GM21423 (cell line): ENCODE results near the gene COLEC12.

Experiments
- ATAC-seq: cut with Tn5 transposase; IDR thresholded peaks from one replicate; pipeline ENCODE4 v1.9.1; 2021; ENCODE audit warnings: mild to moderate bottlenecking, moderate library complexity; ENCODE audit not compliant: unreplicated experiment

Gene COLEC12

GRCh38 chr18:506801-507200 lies 6.3 kb upstream of the COLEC12 start:
- ATAC-seq, result no peak

DNA sequence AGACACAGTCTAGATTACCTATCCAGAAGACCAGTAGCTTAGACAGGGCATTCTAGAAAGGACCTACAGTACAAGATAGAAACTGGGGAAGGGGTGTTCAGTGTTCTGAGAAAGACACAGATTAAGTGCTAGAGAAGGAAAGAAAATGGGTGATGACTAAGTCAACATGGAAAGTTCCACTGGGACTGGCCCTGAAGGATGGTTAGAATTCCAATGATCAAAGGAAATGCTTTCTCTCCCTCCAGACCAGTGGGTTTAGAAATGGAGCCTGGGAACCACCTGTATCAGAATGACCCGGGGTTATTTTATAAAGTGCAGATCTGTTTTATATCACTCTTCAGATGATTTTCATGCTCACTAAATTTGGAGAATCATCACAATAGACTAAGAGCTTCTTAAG lies 5.8 kb upstream of the COLEC12 start:
- no peak for ATAC-seq

- peak; percentile 95 for ATAC-seq
Observed at GRCh38 chr18:505483-506122, 5.1 kb upstream of the COLEC12 start.

DNA sequence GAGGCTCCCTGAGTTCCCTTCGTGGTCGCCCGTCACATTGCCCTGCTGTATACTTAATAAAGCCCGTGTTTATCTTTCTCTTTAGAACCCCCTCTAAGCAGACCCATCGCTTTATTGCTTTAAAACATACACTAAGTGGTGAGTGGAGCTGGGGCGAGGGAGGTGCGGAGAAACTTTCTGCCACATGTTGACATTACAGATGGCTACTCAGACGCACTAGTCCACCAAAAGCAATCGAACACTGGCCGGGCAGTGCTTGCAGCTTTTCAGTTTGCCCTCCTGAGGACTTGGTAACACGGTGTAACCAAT lies 859 bp upstream of the COLEC12 start:
- no peak for ATAC-seq

GRCh38 chr18:499776-500631 lies 497 bp downstream of the COLEC12 start:
- no peak for ATAC-seq

GRCh38 chr18:498931-499775 lies 1.3 kb downstream of the COLEC12 start:
- ATAC-seq, result no peak

GRCh38 chr18:497688-498087 lies 2.8 kb downstream of the COLEC12 start:
- ATAC-seq, result no peak

DNA sequence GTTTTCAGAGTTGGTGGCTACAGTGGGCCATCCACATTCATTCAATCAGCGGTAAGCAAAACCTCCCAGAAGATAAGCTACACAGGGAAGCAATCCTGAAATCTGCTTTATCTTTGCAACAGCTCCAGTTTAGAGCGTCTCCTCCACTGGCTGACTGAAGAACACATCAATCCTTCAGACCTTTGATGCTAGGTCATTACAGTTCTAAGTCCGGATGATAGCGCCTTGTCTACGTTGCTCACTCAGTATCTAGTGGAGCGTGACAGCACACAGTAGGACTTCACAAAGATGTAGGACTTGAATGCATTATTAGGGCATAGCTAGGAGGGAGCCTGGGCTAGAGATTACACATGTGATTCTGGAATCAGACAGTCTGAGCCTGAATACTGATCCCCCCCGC lies 5.0 kb downstream of the COLEC12 start:
- no peak for ATAC-seq

DNA sequence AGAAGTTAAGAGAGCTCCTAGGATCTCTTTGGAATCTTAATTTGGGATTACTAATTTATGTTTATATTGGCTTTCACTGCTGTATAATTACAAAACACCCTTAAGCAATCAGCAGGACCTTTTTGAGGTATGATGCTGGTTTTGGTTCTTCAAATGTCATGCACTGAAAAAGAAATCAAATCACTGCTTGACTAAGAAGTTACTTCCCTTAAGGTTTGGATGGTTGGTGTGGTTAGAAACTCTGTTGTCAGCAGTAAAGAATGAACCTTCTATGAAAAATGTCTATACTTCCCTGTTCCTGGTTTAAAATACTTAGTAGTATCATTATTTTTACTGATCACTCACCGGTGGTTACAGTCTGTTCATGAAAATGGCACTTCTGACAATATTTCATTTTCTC lies 5.5 kb downstream of the COLEC12 start:
- peak; percentile 56 for ATAC-seq

GRCh38 chr18:493986-494983 lies 6.2 kb downstream of the COLEC12 start:
- ATAC-seq, result no peak

DNA sequence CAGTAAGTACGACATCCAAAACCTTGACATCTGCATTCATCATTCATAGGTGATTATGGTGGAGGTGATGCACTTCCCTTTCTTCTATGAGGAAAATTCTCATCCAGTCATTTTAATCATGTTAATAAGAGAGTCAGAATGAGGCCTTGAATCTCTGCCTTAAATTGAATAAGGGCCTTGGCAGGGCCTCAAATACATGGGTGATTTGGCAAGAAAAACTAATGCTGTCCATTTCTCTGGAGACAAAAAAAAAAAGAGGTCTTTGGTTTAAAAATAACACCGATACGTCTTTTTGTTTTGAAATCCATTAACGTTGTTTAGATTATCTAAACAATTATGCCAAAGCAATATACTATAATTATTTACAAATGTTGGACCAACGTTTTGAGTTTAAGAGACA lies 8.1 kb downstream of the COLEC12 start:
- ATAC-seq, result no peak

DNA sequence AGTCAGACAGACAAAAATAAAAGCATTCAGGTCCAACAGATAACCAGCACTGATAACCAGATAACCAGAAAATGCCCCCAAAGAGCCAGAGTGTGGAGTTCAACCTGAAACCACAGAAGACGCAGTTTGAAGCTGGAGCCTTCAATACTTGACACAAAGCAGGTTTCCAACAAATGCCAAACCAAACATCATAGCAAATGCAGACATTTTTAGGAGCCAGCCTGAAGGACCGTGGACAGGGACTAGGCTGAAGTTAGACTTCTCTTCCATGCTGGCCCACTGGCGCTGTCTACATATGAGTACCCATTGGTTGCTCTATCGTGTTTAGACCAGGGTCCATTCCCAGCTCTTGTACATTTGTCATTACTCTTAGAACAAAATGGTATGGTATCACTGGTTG lies 9.9 kb downstream of the COLEC12 start:
- ATAC-seq, result no peak

GRCh38 chr18:490024-490366 lies 10.5 kb downstream of the COLEC12 start:
- no peak for ATAC-seq

DNA sequence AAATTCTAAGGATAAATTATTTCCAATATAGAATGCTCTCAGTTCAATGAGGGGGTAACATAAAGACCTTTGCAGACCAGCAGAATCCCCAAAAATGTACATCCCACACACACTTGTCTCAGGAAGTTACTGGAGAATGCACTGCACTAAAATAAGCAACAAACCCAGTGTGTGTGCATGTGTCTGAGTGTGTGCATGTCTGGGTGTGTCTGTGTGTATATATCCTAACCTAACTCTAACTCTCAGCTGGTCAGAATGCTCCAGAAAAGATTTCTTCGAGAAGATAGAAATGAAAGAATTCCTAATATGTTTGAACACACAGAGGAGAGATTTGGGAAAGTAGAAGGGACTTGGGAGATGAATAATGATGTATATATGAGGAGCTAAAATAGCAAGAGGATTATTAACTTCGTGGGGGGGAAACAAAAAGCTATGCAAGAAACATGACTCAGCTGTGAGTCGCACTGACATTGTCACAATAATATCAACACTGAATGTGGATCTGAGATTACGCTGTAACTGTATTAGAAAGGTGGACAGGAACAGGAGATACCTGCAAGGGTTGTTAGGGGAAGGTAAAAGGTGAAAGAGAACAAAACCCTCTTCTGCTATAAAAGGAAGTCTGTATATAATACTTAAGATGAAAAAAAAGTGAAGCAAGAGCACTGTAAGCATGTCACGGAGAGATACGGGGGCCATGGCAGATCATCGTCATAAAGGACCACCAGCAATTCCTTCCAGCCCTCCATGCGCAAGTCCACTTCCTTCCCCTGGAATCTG lies 11.1 kb downstream of the COLEC12 start:
- no peak for ATAC-seq

DNA sequence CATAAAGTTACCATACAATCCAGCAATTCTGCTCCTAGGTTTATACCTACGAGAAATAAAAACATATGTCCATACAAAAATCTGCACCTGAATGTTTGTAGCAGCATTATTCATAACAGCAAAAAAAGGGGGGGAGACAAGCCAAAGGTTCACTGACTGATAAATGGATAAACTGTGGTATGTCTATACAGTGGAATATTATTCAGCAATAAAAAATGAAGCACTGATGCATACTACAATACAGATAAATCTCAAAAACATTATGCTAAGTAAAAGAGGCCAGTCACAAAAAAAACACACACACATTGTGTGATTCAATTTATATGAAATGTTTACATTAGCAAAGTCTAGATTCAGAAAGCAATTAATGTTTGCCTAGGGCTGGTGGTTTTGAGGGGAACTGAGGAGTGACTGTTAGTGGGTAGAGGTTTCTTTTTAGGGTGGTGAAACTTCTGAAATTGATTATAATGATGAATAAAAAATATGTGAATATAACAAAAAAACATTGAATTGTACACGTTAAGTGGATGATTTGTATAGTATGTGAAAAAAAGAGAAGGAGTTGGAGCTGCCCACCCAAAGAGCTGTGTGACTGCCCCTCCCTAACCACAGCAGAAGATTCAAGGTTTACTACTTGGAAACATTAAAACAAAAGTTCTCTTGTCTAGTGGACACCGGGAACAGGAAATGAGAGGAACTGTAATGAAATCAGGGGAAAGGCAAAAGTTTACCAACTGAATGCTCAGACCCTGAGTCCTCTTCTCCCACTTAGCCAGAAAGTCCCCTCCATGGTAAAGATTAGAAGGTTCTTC lies 13.4 kb downstream of the COLEC12 start:
- no peak for ATAC-seq

DNA sequence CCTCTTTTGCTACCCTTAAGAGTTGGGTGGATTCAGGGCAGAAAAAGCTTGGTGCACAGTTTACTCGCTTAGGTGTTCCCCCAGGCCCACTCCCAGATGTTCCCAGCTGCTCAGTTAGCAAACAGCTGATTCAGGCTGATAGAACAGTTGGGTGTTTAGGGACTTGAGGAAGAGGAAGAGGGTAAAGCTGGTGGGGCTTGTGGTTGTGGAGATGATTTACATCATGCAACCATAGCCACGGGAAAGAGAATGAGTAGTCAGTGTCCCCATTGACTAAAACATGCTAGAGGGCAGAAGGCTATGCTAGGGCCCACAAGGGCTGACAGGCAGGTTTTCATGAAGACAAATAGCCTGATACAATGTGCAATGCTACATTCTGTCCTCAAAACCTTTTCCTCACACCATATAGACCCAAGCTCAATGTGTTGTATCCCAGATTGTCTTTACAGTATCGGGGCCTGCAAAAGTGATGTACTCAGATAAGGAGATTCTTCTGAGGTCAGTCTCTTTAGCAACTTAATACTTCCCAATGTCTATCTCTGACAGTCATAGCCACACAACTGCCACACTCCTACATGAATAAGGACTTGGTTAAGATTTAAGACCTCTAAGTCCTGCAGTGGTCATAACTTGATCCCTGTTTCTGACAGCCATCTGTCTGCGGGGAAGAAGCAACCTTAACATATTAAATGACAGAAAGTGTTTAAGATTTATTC lies 15.6 kb downstream of the COLEC12 start:
- peak; percentile 89 for ATAC-seq

DNA sequence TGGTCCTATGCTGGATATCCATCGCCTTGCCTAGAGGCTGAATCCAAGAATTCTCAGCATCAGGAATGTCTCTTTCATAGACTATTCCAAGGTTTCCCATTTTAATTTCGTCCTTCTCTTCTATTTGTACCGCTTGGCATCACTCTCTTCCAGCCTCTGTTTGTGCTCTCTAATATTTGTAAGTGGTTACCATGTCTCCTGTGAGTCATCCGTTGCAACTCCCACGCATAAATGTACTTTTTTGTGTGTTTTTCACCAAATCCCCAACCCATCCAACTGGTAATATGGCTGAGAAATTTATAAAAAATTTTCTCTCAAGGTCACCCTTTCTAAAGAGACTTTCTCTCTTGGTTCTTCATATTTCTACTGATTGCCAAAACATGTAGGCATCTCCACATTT lies 21.8 kb downstream of the COLEC12 start:
- ATAC-seq, result no peak

- ATAC-seq, result no peak
Observed at GRCh38 chr18:477565-477964, 22.9 kb downstream of the COLEC12 start.
